GM04504 (cell line): ENCODE data around the gene NDFIP2.

Experiments used
- DNase-seq: peaks from one replicate; pipeline ENCODE4 v3.0.0-alpha.2; 2012; ENCODE audit warnings: low read depth

The NDFIP2 gene

DNA sequence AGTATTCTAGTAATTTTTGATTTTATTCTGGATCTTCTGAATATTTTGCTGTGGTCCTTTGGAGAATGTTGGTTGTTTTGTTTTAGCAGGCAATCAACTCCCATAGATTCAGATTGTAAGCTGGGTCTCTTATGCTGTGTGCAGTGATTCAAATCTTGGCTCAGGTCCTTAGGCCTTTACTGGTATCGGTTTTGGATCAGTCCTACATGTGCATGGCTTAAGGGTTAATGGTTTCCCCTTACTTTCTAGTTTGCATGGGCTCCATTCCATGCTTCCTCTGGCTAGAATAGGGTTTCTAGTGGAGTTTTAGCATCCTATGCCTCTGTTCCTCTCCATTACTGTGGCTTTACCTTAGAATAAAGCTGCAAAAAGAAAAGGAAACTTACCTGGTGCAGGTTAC lies 16.1 kb downstream of the NDFIP2 start:
- DNase-seq, result no peak

- DNase-seq, result no peak
These were observed 16.9 kb downstream of the NDFIP2 start for GRCh38 chr13:79497852-79498251.

DNA sequence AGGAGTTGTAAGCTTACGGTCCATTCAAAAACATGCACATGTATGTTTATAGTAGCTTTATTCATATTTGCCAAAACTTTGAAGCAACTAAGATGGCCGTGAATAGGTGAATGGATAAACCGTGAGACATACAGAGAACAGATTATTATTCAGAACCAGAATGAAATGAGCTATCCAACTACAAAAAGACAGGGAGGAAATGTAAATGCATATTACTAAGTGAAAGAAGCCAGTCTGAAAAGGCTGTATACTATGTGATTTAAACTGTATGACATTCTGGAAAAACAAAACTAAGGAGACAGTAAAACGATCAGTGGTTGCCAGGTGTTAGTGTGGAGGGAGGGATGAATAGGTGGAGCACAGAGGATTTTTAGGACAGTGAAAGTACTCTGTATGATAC lies 19.9 kb downstream of the NDFIP2 start:
- DNase-seq, result no peak

DNA sequence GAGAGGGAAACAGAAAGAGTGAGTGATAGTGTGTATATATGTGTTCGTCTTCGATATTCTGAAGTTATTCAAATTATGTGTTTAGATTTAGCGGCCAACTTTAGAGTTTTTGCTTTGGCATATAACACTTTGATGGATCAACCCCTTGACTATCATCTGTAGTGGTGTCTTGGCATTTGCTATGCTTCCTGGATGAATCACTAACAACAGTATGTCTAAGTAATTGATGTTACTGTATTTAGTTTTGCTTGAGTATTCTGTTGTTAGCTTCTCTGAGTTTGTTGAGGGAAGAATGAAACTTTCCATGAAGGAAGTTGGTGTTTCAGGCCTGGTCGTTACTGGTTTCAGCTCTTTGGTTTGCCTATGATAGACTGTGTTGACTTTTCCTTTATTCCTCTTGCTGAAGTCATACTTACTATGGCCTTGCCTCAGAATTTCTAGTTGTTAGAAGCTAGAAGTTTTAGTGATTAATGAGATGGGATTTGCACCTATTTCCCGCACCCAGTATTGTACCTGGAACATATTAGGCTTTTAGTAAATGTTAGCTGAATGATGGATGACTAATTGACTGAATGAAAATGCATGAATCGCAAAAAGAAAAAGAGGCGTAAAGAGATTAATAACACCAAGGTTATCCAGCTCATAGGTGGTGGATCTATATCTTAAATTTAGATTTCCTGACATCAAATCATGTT lies 20.7 kb downstream of the NDFIP2 start:
- DNase-seq, result no peak

DNA sequence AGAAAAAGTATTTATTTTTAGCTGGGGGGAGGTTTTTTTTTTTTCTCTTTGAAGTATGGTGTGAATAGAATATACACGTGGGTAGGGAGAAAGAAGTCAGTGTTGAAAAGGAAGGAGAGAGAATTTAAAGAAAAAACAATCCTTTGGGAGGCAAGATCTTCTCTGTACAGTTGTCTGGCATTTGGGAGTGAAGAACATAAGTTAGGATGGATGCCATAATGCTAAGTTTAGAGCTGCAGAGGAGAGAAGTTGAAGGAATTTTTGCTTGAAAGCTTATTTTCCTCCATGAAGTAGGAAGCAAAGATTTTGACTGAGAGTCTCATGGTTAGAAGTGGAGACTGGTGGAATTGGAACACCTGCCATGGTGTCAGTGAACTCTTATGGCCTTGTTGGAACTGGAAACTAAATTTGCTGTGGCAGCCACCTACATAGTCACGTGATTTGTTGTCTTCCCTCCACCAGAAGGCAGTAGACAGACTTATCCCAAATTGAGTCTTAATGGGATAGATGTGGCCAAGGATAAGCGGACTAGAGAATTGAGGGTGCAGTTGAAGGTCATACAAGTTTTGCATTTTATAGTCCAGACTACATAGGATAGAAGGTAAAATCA lies 22.0 kb downstream of the NDFIP2 start:
- no peak for DNase-seq

GRCh38 chr13:79503473-79504017 lies 22.6 kb downstream of the NDFIP2 start:
- no peak for DNase-seq

GRCh38 chr13:79508224-79508961 lies 27.4 kb downstream of the NDFIP2 start:
- no peak for DNase-seq

- no peak for DNase-seq
These were observed 30.7 kb downstream of the NDFIP2 start for GRCh38 chr13:79511611-79512010.

GRCh38 chr13:79512950-79513349 lies 32.0 kb downstream of the NDFIP2 start:
- DNase-seq, result no peak

- DNase-seq, result no peak
These were observed 35.6 kb downstream of the NDFIP2 start for GRCh38 chr13:79516595-79516994.

- no peak for DNase-seq
These were observed 38.3 kb downstream of the NDFIP2 start for GRCh38 chr13:79519255-79519654.

DNA sequence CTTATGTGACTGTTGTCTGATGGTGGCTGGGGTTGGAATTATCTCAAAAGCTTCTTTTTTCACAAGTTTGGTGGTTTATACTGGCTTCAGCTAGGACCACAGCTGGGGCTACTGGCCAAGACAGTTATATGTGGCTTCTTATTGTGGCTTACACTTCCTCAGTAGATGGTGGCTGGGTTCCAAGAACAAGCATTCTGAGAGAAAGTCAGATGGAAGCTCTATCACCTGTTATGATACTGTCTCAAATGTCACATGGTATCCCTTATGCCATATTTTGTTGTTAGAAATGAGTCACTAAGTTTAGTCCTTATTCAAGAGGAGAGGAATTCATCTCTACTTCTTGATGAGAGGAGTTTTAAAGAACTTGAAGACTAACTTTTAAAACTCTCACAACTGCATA lies 41.6 kb downstream of the NDFIP2 start:
- DNase-seq, result no peak

DNA sequence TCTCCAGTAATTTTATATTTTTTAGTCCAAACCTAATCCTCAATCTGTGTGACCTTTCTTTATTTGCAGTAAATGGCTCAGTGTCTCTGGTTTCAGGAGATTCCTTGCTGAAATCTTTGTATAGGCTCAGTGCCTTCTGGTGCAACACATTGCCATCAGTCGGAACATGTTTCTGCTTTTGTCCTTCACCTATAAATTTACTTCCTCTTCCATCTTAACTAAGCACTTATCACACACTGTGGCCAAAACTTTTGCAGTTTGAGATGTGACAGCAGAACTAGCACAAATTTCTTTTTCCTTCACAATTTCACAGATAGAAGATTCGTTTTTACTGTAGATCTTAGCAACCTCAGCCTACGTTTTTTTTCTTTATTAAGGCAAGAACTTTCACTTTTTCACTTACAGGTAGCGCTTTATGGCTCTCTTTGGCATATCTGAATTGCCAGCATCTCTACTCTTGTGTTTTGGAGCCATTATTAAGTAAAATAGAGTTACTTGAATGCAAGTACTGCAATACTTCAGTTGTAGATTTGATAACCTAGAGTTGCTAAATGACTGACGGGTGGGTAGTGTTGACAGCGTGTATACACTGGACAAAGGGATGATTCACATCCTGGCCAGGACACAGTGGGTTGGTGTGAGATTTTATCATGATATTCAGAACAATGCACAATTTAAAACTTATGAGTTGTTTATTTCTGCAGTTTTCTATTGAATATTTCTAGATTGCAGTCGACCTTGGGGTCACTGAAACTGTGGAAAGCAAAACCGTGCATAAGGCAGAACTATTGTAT lies 44.3 kb downstream of the NDFIP2 start:
- DNase-seq, result no peak

- no peak for DNase-seq
These were observed 46.7 kb downstream of the NDFIP2 start for GRCh38 chr13:79527698-79528097.

- DNase-seq, result no peak
These were observed 47.4 kb downstream of the NDFIP2 start for GRCh38 chr13:79528356-79528755.

GRCh38 chr13:79528759-79529191 lies 47.8 kb downstream of the NDFIP2 start:
- DNase-seq, result no peak

GRCh38 chr13:79529817-79530216 lies 48.9 kb downstream of the NDFIP2 start:
- no peak for DNase-seq

DNA sequence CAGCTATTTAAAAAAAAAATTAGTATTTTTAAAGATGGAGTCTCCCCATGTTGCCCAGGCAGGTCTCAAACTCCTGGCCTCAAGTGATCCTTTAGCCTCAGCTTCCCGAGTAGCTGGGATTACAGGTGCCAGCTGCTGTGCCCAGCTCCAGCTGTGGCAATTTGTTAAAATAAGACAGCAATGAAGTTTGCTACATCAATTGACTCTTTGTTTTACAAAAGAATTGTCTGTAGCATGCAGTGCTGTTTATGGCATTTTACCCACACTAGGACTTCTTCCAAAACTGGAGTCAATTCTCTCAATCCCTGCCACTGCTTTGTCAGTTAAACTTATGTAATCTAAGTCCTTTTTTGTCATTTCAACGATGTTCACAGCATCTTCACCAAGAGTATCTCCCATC lies 49.3 kb downstream of the NDFIP2 start:
- DNase-seq, result no peak

DNA sequence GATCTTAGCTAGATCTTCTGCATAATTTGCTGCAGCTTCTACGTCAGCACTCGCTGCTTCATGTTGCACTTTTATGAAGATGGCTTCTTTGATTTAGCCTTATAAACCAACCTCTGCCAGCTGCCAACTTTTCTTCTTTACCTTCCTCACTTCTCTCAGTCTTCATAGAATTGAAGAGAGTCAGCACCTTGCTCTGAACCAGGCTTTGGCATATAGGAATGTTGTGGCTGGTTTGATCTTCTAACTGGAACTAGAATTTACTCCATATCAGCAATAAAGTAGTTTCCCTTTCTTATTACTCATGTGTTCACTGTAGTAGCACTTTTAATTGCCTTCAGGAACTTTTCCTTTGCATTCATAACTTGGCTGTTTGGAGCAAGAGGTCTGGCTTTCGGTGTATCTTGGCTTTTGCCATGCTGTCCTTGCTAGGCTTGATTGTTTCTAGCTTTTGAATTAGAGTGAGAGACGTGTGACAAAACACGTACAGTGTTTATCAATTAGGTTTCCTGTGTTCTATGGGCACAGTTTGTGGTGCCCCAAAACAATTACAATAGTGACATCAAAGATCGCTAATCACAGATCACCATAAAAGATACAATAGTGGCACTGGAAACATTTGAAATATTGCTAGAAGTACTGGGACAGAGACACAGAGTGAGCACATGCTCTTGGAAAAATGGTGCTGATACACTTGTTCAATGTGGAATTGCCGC lies 50.7 kb downstream of the NDFIP2 start:
- no peak for DNase-seq

DNA sequence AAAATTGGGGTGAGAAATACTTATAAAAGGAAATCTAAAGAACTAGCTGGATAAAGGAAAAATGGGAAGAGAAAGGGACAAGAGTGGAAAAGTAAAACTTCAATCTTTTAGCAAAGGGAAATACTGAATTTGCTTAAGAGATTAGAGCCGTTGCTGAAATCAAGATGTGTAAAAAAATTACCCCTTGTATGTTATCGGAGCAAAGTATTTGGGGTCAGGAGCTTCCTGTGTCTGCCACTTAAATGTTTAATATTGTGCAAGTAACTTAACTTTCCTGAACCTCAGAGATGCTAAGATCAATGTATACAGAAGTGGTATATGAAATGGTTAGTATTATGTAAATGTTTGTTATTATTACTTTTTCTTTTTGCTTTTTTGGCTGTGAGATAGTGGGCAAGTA lies 51.6 kb downstream of the NDFIP2 start:
- DNase-seq, result no peak

DNA sequence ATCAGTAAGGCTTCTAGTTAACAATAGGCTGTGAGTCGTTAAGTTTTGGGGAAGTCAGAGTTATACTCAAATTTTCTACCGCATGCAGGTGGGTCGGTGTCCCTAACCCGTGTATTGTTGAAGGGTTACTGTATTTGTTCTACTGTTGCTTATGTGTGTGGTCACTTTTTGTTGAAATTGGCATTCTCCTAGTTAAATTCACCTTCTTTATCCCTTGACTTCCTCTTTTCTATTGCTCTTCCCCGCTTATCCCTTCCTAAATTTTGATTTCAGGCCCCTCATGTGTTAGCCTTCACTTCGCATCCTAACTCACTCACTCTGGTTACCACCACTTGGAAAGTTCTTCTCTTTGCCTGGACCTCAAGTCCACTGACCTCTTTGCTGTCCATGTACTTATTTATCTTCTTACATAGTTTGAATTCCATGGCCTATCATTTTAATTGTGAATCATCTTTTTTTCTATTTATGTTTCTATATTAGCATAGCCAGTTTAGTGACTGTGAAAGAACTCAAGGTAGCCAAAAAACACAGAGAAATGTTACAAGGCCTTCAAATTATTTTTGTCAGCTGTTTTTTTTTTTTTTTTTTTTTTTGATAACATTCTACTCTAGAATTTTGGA lies 52.9 kb downstream of the NDFIP2 start:
- DNase-seq, result no peak
